HepG2 (cell line): ENCODE data around the gene FABP1. TPM values are rescaled to one million over a fixed set of nuclear protein-coding genes. Genes with fewer than 3 reads are reported as not detected.
A peak's percentile ranks its signal among the peaks of the same experiment; 100 is the strongest.

Experiments
- BRCA1 ChIP-seq: sonication (generic); formaldehyde crosslinking; IDR thresholded peaks from 2 replicates; pipeline ENCODE4 v1.4.0; 2020; ENCODE audit warnings: missing genetic modification reagents
- EEA1 ChIP-seq: sonication (generic); formaldehyde crosslinking; IDR thresholded peaks from 2 replicates; pipeline ENCODE4 v1.5.1; 2020; ENCODE audit warnings: mild to moderate bottlenecking, missing genetic modification reagents, borderline replicate concordance
- HNF4A ChIP-seq: sonication (generic); formaldehyde crosslinking; IDR thresholded peaks from 2 replicates; pipeline ENCODE4 v1.4.0; 2020; ENCODE audit warnings: missing genetic modification reagents
- ISL2 ChIP-seq: sonication (generic); formaldehyde crosslinking; IDR thresholded peaks from 2 replicates; pipeline ENCODE4 v1.5.0; 2020; ENCODE audit warnings: missing genetic modification reagents
- KAT2B ChIP-seq: fragments of 150-350 bp; IDR thresholded peaks from 2 replicates; pipeline ENCODE4 v1.6.1; 2014; ENCODE audit warnings: low read depth, low read length, borderline replicate concordance
- NFE2 ChIP-seq: sonication (generic); formaldehyde crosslinking; IDR thresholded peaks from 2 replicates; pipeline ENCODE4 v1.4.0; 2020; ENCODE audit warnings: missing genetic modification reagents
- NFKBIZ ChIP-seq: IDR thresholded peaks from 2 replicates; pipeline ENCODE4 v1.6.1; 2018; ENCODE audit warnings: missing genetic modification reagents, missing compliant biosample characterization
- PCBP1 ChIP-seq: fragments of 200-400 bp; formaldehyde crosslinking; IDR thresholded peaks from 2 replicates; pipeline ENCODE4 v1.6.1; 2017; ENCODE audit warnings: mild to moderate bottlenecking, low read depth, low read length, borderline replicate concordance
- RELA ChIP-seq: sonication (generic); formaldehyde crosslinking; IDR thresholded peaks from 2 replicates; pipeline ENCODE4 v1.4.0; 2020; ENCODE audit warnings: missing genetic modification reagents
- REPIN1 ChIP-seq: sonication (generic); formaldehyde crosslinking; IDR thresholded peaks from 2 replicates; pipeline ENCODE4 v1.8.0; 2022; ENCODE audit warnings: missing genetic modification reagents, low read depth, mild to moderate bottlenecking, borderline replicate concordance
- ZFX ChIP-seq: sonication (generic); formaldehyde crosslinking; IDR thresholded peaks from 2 replicates; pipeline ENCODE4 v1.4.0; 2020; ENCODE audit warnings: mild to moderate bottlenecking, low read depth, missing genetic modification reagents, moderate library complexity
- ZNF256 ChIP-seq: sonication (generic); formaldehyde crosslinking; conservative IDR thresholded peaks from 2 replicates; pipeline ENCODE4 v1.4.0; 2020; ENCODE audit warnings: missing genetic modification reagents
- ZNF350 ChIP-seq: sonication (generic); formaldehyde crosslinking; IDR thresholded peaks from 2 replicates; pipeline ENCODE4 v1.4.0; 2020; ENCODE audit warnings: mild to moderate bottlenecking, low read depth, missing genetic modification reagents, borderline replicate concordance
- ZNF383 ChIP-seq: sonication (generic); formaldehyde crosslinking; IDR thresholded peaks from 2 replicates; pipeline ENCODE4 v1.4.0; 2020; ENCODE audit warnings: missing genetic modification reagents, mild to moderate bottlenecking, borderline replicate concordance
- ZNF549 ChIP-seq: sonication (generic); formaldehyde crosslinking; IDR thresholded peaks from 2 replicates; pipeline ENCODE4 v1.5.0; 2020; ENCODE audit warnings: missing genetic modification reagents
- ZNF556 ChIP-seq: sonication (generic); formaldehyde crosslinking; IDR thresholded peaks from 2 replicates; pipeline ENCODE4 v1.4.0; 2020; ENCODE audit warnings: mild to moderate bottlenecking, missing genetic modification reagents, borderline replicate concordance
- ZNF674 ChIP-seq: sonication (generic); formaldehyde crosslinking; IDR thresholded peaks from 2 replicates; pipeline ENCODE4 v1.5.0; 2020; ENCODE audit warnings: low read depth, mild to moderate bottlenecking, missing genetic modification reagents
- ZNF7 ChIP-seq: IDR thresholded peaks from 2 replicates; pipeline ENCODE4 v1.6.1; 2016; ENCODE audit warnings: missing biosample characterization, missing genetic modification reagents
- ZNF775 ChIP-seq: sonication (generic); formaldehyde crosslinking; IDR thresholded peaks from 2 replicates; pipeline ENCODE4 v1.4.0; 2020; ENCODE audit warnings: missing genetic modification reagents, mild to moderate bottlenecking, moderate library complexity, borderline replicate concordance
- ZSCAN12 ChIP-seq: sonication (generic); formaldehyde crosslinking; IDR thresholded peaks from 2 replicates; pipeline ENCODE4 v1.9.0; 2021; ENCODE audit warnings: mild to moderate bottlenecking, missing genetic modification reagents
- polyA plus RNA-seq, 8 experiments: library from polyadenylated mRNA; depleted of rRNA in 3 of 8; stranded (reverse) in 7 of 8; unstranded in 1 of 8; fragments of >200 nt; fragmentation: Illumina TruSeq in 4 of 8; extraction: Trizol in 4 of 8; gene quantifications; 2 replicates each; pipeline versions ENCODE4 v1.2.1 to v1.2.3, GENCODE V29; 2011 to 2016; ENCODE audit warnings: low read depth in 4 of 8, missing spikeins in 1 of 8, mixed read lengths in 1 of 8; ENCODE audit not compliant: insufficient read depth in 1 of 8
- total RNA-seq, 5 experiments: library from RNA; depleted of rRNA; stranded (reverse); fragments of >200 nt; fragmentation: Illumina TruSeq; extraction: Trizol; gene quantifications; 2 replicates each; pipeline ENCODE4 v1.2.3, GENCODE V29; 2016; ENCODE audit warnings: low read depth in 1 of 5
- TF ChIP-seq, protein P1 (sequence below): sonication (generic); formaldehyde crosslinking; IDR thresholded peaks from 2 replicates; pipeline ENCODE4 v1.4.0; 2020; ENCODE audit warnings: low read depth, missing genetic modification reagents
- TF ChIP-seq, protein P2 (sequence below): sonication (generic); formaldehyde crosslinking; IDR thresholded peaks from 2 replicates; pipeline ENCODE4 v1.5.0; 2020; ENCODE audit warnings: mild to moderate bottlenecking, missing genetic modification reagents
- TF ChIP-seq, protein P3 (sequence below): sonication (generic); IDR thresholded peaks from 2 replicates; pipeline ENCODE4 v1.6.1; 2016; ENCODE audit warnings: low read depth, borderline replicate concordance
- TF ChIP-seq, protein P4 (sequence below): sonication (generic); formaldehyde crosslinking; conservative IDR thresholded peaks from 2 replicates; pipeline ENCODE4 v1.5.0; 2020; ENCODE audit warnings: missing genetic modification reagents

FABP1 gene
- total and polyA plus RNA-seq, 2 of the 13 experiments (the other 11 are each of a cell fraction or from before 2014, with no cell fraction given), result 644 to 1,608 TPM

DNA sequence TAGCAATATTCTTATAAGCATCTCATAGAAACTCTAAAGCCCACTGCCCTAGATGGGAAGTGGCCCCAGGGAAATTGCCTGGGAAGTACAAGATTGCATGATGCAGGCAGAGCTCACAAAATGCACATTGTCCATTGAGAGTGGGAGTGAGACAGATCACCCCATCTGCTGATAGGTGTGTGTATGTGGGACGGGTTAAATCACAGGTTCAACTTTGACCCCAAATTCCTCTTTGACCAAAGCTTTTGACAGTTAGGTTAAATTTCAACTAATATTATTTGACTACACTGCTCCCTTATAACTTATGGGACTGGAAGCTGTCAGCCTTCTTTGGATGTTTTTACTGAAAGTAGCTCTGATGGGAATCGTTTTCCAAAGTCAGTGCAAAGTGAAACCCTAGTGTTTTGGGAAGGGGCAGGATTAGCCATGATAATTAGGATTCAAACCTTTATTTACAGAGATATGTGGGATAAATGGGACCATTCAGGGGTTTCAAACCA is 11.4 kb upstream of the FABP1 start (continued):
- TF ChIP-seq, protein P1, sequence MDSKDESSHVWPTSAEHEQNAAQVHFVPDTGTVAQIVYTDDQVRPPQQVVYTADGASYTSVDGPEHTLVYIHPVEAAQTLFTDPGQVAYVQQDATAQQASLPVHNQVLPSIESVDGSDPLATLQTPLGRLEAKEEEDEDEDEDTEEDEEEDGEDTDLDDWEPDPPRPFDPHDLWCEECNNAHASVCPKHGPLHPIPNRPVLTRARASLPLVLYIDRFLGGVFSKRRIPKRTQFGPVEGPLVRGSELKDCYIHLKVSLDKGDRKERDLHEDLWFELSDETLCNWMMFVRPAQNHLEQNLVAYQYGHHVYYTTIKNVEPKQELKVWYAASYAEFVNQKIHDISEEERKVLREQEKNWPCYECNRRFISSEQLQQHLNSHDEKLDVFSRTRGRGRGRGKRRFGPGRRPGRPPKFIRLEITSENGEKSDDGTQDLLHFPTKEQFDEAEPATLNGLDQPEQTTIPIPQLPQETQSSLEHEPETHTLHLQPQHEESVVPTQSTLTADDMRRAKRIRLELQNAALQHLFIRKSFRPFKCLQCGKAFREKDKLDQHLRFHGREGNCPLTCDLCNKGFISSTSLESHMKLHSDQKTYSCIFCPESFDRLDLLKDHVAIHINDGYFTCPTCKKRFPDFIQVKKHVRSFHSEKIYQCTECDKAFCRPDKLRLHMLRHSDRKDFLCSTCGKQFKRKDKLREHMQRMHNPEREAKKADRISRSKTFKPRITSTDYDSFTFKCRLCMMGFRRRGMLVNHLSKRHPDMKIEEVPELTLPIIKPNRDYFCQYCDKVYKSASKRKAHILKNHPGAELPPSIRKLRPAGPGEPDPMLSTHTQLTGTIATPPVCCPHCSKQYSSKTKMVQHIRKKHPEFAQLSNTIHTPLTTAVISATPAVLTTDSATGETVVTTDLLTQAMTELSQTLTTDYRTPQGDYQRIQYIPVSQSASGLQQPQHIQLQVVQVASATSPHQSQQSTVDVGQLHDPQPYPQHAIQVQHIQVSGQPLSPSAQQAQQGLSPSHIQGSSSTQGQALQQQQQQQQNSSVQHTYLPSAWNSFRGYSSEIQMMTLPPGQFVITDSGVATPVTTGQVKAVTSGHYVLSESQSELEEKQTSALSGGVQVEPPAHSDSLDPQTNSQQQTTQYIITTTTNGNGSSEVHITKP (CRISPR knock-in tag), result peak; percentile 76; the same call in 1 of the 2 replicates
- TF ChIP-seq ZNF775 (CRISPR knock-in tag) (no peak), RELA (peak; percentile 99), ZNF549 (CRISPR knock-in tag) (no peak), ISL2 (CRISPR knock-in tag) (peak; percentile 93), BRCA1 (CRISPR knock-in tag) (no peak), EEA1 (CRISPR knock-in tag) (no peak), ZNF674 (CRISPR knock-in tag) (no peak), ZSCAN12 (no peak), HNF4A (CRISPR knock-in tag) (peak; percentile 94), PCBP1 (no peak), REPIN1 (peak; percentile 22; the same call in 1 of the 2 replicates), KAT2B (no peak), ZFX (no peak), ZNF7 (no peak; the same call in 1 of the 2 replicates), NFE2 (no peak), ZNF256 (CRISPR knock-in tag) (no peak), ZNF350 (CRISPR knock-in tag) (no peak), ZNF383 (CRISPR knock-in tag) (no peak), ZNF556 (CRISPR knock-in tag) (no peak; the same call in 1 of the 2 replicates), NFKBIZ (CRISPR knock-in tag) (peak; percentile 99)
- TF ChIP-seq, protein P2, sequence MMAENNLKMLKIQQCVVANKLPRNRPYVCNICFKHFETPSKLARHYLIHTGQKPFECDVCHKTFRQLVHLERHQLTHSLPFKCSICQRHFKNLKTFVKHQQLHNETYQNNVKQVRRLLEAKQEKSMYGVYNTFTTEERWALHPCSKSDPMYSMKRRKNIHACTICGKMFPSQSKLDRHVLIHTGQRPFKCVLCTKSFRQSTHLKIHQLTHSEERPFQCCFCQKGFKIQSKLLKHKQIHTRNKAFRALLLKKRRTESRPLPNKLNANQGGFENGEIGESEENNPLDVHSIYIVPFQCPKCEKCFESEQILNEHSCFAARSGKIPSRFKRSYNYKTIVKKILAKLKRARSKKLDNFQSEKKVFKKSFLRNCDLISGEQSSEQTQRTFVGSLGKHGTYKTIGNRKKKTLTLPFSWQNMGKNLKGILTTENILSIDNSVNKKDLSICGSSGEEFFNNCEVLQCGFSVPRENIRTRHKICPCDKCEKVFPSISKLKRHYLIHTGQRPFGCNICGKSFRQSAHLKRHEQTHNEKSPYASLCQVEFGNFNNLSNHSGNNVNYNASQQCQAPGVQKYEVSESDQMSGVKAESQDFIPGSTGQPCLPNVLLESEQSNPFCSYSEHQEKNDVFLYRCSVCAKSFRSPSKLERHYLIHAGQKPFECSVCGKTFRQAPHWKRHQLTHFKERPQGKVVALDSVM (CRISPR knock-in tag), result 0 out of 2 replicates have a peak, but pooled peaks have one; percentile 27
- TF ChIP-seq, protein P3, sequence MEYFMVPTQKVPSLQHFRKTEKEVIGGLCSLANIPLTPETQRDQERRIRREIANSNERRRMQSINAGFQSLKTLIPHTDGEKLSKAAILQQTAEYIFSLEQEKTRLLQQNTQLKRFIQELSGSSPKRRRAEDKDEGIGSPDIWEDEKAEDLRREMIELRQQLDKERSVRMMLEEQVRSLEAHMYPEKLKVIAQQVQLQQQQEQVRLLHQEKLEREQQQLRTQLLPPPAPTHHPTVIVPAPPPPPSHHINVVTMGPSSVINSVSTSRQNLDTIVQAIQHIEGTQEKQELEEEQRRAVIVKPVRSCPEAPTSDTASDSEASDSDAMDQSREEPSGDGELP, result peak; percentile 76; the same call in 1 of the 2 replicates
- TF ChIP-seq, protein P4, sequence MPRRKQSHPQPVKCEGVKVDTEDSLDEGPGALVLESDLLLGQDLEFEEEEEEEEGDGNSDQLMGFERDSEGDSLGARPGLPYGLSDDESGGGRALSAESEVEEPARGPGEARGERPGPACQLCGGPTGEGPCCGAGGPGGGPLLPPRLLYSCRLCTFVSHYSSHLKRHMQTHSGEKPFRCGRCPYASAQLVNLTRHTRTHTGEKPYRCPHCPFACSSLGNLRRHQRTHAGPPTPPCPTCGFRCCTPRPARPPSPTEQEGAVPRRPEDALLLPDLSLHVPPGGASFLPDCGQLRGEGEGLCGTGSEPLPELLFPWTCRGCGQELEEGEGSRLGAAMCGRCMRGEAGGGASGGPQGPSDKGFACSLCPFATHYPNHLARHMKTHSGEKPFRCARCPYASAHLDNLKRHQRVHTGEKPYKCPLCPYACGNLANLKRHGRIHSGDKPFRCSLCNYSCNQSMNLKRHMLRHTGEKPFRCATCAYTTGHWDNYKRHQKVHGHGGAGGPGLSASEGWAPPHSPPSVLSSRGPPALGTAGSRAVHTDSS (CRISPR knock-in tag), result no peak
